GM19043 (cell line): ENCODE measurements around the gene CMTR1.

ENCODE experiments used
- ATAC-seq: cut with Tn5 transposase; IDR thresholded peaks from one replicate; pipeline ENCODE4 v1.9.1; 2021; ENCODE audit warnings: low read depth; ENCODE audit not compliant: unreplicated experiment

The CMTR1 gene

DNA sequence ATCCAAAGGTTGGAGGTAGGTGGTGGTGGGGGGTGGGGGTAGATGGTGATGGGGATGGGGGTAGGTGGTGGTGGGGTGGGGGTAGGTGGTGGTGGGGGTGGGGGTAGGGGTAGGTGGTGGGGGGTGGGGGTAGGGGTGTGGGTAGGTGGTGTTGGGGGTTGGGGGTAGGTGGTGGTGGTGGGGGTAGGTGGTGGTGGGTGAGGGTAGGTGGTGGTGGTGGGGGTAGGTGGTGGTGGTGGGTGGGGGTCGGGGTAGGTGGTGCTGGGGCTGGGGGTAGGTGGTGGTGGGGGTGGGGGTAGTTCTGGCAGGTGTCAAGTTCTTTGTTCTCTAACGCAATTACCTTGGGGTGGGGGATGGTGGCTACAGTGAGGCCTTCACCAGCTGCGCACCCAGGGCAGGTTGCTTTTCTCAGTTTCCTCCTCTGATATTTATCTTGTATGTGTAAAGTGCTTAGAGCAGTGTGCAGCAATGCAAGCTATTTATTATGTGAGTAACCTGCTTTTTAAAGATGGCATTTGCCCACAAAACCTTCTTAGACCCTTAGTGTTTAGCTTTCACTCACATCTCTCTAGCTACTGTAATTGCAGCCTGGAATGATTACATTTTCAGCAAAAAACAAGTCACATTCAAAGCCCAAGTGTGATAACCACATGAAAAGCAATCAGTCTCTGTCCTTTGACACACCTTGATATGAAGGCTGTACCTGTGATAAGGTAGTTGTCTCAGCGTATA lies 74.8 kb downstream of the CMTR1 start:
- no peak for ATAC-seq

DNA sequence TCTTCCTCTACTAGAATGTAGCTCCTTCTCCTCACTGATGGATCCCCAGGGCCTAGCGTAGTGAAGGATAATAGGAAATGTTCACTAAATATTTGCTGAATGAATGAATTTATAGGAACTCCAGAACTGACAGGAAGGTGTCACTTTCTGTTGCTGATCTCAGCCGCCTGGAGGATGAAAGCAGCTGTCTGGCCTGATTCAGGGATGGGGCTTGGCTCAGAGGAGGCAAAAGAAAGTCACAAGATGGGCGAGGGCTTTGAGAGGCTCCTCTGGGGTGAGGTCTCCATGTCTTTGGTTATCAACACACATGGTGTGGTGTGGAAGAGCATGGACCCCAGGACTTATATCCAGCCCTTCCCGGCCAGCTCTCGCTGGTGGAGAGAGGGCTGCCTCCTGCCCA lies 78.2 kb downstream of the CMTR1 start:
- ATAC-seq, result no peak

DNA sequence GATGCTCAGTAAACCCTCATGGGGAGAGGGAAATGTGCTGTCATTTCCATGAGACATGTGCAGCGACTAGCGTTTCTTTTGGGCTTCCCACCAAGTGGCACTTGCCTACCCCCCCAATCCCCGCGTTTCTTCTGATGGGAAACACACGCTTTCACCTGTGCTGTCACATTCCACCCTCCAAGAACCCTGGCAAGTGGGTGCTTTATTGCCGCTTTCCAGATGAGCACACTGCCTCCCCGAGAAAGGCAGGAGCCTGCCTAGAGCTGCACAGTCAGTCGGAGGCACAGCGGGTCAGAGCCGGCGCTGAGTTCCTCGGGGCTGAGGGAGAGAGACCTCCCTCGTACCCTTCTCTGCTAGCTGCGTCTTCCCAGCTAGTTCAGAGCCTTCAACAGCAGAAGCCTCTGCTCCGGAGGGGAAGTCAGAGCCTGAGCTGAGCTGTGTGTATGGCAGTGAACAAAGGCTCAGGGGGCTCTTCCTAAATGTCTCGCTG lies 78.9 kb downstream of the CMTR1 start:
- no peak for ATAC-seq

DNA sequence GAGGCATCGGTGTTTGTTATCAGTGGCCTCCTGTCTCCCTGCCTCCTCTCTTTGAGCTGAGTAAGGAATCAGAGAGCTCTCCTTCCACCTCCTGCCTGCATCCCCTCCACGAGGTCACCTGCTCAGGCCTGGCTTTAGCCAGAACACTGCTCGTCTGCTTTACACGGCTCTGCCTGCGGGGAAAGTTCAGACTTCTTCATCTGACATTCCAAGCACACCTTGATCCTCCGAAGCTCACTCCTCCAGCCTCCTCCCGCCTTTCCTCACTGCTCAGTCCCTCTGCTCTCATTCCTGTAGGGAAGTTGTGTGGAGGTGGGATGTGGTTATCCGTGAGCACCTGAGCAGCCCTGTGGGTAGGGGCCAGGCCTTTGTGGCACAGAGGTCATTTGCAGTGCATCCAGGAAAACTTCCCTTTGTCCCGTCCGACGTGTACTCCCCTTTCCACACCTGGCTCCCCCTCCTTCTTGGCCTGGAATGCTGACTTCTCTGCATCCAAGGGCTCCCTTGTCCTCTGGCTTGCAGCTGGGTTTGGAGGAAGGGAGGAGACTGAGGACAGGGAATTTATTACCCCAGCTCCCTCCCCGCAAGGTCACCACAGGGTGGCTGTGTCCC lies 79.5 kb downstream of the CMTR1 start:
- ATAC-seq, result no peak

DNA sequence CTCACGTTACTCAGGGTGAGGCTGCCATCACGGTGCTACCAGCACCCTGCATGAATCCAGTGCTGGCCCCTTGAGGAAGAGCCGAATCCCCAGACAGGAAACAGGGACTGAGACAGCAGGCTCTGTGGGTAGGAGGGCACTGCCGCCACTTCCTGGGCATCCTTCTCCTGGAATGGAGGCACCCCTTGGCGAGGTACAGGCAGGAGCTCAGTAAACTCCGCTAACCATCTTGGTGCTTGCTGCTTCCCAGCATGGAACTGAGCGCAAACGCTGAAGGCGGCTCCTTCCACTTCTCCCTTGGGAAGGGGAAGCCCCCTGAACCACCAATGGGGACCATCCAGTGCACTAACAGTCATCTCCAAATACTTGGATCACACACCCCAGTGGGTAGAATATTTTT lies 80.1 kb downstream of the CMTR1 start:
- no peak for ATAC-seq

DNA sequence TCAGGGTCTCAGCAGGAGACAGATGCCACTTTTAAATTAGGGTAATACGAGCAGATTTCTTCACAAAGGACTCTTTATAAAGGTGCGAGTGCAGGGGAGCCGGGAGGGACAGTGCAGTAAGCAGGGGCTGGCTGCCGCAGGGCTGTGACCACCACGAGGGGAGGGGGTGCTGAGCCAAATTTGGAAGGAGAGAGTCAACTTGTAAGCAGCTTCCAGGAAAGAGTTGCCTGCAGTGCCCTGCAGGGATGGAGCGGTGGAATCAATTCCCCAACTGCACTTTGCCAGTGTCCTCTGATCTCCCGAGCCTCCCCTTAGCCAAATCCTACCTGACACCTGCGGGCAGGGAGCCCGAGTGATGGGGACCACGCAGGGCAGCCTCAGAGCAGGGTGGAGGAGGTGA lies 80.6 kb downstream of the CMTR1 start:
- no peak for ATAC-seq

DNA sequence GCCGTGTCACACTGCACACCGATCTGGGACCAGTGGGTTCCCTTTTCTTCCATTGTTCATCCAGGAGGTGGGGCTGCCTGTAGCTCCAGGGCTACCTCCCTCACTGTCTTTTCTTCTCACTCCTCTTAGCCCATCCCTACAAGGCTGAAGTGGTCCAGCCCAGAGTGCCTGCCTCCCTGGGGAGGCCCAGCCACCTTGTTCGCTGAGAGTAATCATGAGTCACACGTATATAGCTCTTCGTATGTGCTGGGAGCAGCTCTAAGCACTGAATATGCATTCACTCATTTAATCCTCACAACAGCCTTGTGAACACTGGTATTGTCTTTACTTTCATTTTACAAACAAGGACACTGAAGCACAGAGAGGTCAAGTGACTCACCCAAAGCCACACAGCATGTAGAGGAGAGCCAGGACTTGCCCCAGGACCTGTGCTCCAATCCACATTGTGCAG lies 81.3 kb downstream of the CMTR1 start:
- no peak for ATAC-seq

DNA sequence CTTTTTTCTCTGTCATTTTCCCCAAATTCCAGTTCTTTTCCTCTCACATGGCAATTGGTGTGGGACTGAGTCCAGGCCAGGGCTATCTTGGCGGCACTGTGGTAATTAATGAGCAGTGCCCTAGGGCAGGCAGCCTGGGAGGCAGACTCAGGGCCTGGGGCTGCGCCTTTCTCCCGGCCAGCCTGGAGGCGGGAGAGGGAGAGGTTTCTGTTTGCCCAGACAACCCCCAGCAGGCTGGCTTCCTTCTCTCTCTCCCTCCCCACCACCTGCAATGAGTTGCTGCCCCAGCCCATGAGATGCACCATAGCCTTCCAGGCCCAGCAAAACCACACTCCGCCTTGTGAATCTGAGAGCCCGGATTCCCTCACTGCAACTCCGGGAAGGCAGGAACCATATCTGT lies 81.8 kb downstream of the CMTR1 start:
- no peak for ATAC-seq

DNA sequence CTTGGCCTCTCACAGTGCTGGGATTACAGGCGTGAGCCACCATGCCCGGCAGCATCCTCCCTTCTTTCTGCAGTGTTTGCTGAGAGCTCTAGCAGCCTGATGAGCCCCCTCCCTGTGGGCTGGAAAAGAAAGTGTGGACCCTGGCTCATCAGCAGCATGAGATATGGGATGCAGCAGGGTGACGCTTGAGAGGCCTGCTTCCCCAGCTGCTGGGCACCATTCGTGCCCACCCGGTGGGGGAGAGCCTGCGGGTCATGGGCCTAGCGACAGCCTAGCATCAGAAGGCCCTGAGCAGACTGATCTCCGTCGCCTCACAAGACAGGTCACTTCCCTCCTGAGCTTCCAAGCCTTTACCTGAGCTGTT lies 82.7 kb downstream of the CMTR1 start:
- no peak for ATAC-seq

DNA sequence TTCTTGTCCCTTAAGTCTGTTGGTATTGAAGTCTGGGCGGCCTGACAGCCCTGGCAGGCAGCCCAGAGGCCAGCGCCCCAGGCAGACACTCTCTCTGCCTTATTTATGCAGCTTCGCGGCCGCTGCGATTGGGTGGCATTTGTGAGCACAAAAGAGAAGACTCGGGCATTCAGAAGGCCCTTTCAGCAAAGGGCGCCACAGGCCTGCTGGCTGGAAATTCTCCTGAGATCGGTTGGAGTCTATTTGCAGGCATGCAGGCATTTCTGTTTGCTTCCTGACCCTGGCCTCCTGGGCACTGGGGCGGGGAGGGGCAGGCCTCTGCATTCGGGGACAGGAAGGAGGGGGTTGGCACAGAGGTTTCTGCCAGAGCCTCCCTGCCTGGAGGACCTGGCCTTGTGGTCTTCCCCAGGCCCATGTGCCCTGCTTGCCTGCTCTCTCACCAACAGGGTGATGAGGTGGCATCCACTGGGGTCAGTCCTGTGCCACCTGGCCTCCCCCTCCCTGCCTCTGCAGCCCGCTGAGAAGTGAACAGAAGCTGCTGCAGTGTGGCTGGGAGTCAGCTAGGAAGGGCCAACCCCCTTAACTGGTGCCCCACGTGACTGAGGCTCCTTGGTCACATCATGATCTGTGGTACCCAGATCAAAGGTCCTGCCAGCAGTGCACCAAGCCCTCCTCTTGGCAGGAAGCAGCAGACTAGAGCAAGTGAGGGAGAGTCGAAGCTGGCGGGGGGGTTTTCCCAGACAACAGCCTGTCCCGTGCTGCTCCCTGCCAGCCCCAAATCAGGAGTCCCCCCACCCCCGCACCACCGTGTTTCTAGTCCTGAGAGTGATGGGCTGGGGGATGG lies 83.3 kb downstream of the CMTR1 start:
- ATAC-seq, result no peak

DNA sequence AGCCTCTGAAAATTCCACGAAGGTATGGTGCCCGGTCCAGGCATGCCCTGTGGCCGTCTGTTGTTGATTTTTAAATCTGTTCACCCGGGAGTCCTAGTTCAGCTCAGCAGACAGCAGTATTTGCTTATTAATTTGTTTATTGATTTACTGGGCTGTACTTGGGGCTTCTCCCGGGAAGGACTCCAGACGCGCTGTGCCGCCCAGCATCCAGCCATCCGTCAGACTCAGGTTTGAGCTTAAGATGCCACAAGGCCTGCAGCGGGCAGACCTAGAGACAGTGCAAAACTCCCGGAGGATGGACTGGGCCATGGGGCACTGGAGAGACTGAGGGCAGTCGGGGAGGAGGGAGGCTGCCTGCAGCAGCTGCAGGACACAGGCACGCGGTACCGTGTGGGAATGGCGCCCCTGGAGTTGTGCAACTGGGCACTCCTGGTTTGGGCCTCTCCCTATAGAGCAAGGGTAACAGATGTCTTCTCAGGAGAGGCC lies 83.9 kb downstream of the CMTR1 start:
- no peak for ATAC-seq

DNA sequence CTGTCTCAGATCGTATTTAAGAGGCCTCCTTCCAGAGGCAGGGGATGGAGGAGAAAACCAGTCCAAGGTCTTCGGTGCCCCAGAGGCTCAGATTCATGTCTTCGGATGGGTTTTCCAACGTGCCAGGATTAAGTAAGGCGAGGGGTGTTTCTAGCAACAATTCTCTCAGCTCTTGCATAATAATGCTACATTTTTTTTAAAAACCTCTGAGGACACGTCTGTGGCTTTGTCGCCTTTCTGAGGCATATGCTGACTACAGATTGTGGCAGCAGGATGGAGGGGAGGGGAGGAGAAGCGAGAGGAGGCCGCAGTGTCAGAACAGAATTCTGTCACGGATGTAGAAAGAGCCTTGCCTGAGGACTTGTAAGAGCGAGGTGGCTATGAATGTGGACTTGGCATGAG lies 84.4 kb downstream of the CMTR1 start:
- no peak for ATAC-seq

DNA sequence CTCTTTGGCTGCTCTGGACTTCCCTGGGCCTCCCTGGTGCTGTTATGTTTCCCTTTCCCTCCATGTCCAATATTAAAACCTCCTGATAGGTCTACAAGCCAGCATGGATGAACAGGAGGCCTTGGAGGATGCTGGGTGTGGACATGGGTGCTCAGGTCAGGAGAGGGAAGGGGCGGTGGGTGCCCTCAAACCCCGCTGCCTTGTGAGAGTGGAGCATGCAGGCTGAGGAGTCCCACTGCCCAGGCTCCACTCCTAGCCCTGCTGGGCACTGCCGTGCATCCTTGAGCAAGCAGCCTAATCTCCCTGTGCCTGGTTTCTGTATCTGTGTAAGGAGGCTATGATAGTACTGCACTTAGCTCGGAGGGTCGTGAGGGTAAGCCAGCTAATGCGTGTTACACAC lies 85.1 kb downstream of the CMTR1 start:
- no peak for ATAC-seq

DNA sequence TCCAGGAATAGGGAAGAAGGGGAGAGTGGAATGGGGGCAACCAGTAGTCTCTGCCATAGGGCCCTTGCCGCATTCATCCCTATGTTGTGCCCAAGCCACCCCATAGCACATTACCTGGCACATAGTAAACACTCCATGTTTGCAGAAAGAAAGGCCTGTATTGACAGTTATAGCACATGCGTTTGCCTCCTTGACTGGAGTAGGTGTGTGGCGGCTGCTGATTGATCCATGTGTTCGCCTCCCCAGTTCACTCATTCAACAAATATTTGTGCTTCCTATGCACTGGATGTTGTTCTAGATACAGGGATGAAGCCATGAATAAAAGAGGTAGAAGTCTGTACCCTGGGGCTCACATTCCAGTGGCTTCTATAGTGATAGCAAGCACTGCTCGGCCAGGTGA lies 86.4 kb downstream of the CMTR1 start:
- no peak for ATAC-seq

DNA sequence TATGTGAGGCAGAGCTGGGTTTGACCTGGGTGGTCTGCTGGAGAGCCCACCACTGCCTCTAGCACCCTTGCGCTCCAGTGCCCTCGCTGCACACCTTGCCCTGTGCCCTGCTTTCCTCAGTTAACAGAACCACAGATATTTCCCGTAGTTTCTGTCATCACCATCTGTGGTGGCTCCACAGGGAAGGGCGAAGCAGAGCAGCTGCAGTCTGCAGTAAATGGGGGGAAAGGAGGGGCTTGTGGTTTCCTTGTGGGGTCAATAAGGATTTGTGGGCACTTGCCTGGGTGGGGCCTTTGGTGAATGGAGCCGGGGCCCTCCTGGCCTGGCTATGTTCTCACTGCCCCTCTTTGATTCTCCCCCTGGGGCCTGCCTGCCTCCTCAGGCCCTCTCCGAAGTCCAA lies 87.9 kb downstream of the CMTR1 start:
- no peak for ATAC-seq

DNA sequence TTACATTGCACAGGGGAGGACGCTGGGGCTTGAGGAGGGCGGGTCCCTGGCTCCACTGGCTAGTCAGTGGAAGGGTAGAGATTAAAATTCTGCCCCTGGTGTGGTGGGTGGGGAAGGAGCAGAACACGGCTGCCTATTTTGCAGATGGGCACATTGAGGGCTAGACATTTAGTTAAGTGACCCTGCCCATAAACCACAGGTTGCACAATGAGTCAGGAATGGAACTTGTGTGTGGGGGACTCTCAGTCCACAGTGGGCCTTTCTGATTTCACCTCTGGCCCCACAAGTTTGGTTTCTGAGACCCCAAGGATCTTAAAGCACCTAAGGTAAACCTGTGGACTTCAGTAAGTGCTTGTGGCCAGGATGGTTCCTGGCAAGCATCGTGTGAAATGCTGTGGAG lies 88.7 kb downstream of the CMTR1 start:
- no peak for ATAC-seq

DNA sequence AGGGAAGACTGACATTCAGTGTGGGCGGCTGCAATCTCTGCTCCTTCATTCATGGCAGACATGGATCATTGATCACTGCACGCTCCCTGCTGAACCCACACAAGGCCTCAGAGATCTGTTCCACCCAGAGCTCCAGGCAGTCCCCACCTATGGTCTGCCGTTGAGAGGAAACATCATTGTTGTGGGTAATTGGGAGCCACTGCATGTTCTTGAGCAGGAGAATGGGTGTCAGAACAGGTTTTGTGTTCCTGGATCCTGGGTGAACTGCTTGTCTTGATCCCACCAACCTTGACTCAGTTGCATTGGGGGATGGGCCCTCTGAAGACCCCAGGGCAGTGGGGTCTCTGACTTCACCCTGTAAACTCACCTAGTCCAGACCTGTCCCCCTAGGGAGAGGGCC lies 89.8 kb downstream of the CMTR1 start:
- ATAC-seq, result no peak

DNA sequence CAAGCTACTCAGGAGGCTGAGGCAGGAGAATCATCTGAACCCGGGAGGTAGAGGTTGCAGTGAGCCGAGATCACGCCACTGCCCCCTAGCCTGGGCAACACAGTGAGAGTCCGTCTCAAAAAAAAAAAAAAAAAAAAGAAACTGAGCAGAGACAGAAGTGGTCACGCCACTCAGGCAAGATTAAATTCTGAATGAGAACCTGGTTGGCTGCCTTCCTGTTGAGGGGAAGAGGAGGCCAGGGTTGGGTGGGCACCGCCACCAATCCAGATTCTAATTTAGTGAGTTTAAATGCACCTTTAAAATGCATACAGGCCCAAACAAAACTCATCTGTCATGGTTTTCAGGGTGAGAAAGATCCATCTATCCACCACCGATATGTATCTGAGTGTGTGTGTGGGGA lies 90.4 kb downstream of the CMTR1 start:
- ATAC-seq, result no peak

DNA sequence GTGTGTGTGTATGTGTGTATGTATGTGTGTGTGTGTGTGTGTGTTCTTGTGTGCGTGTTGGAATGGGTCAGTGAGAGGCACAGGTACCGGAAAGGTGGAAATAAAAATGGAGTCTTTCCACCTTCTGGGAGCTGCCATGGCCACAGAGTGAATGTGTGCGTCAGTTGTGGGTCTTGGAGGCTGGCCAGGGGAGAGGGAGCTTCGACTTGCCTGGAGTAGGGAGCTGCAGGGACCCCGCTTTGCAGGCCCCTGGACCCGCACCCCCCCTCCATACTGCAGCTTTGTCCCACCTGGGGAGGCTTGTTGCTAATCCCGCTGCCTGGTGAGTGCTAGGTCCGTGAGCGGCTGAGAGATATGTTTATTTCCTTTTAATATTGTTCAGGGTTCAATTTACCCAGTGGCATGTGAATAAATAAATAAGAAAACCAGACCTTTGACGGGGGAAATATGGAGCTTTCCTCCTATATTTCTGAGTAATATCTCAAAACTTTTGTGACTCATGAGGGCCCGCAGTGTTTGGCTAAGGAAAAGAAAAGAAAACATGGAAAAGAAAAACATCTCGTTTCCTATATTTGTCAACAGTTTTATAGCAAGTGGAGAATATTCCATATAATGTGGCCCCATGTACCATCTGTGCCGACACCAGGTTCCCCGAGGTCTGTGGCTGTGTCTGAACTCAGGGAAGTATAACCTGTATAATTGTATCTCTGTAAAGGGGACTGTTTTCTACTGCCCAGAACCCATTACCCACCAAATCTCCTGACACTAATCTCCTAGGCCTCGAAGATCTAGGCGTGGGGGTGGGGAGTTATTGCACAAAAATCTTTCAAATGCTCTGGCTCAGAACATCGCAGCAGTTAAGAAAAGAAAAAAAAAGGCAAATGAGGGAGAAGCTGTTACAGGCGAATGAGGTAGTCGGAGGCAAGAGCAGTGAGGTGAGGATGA lies 91.3 kb downstream of the CMTR1 start:
- ATAC-seq, result no peak

DNA sequence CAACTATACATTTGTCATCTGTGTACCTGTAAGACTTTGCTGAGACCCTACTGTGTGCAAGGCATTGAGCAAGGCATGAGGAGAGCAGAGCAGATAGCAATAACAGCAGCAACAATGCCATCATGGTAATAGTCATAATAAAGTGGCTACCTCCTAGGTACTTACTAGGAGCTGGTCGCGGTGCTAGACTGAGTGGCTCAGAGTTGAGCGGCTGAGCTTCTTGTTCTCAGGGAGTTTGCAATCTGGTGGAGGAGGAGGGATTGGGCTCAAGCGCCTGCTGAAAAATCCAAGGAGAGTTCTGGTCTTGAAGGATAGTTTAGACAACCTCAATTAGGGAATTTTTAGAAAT lies 91.9 kb downstream of the CMTR1 start:
- ATAC-seq, result no peak
